Measurements from ENCODE around the gene GREB1L. TPM values are rescaled to one million over a fixed set of nuclear protein-coding genes. Genes with fewer than 3 reads are reported as not detected.

Gene GREB1L
- total and polyA plus RNA-seq, 11 donors, result 4.0 to 21.5 (median 9.0) TPM

GRCh38 chr18:21196426-21196825 lies 45.6 kb upstream of the GREB1L start:
- ATAC-seq, result no peak
- WGBS, 4 donors, result 74 to 85% (median 76%) methylated on average over 1 of the region's 1 CpG
- Histone ChIP-seq H3K9me3 (no peaks in the 10 kb centered on the region), H3K27ac (no peak overlapping the region), H3K27me3 (peaks cover 0 to 14% (median 0%) of the 10 kb centered on the region in 9 donors), H3K4me3 (no peak overlapping the region), H3K4me1 (no peaks in the 10 kb centered on the region), H3K36me3 (no peaks in the 10 kb centered on the region)
- intact Hi-C loops (cut with DNase I), result loop anchor here (2.0 to 10.0 kb wide), 9 partner anchors 41 to 761 kb away; partner anchors contain the start of gene ESCO1 (in 2 of the 10)
- DNase-seq, result no peak
- TF ChIP-seq POLR2A (IDR thresholded peaks at IDR 0.05), result no peak
- no peak for TF ChIP-seq CTCF (IDR thresholded peaks at IDR 0.05)

GRCh38 chr18:21203126-21203525 lies 38.9 kb upstream of the GREB1L start:
- intact Hi-C loops (cut with DNase I), result no loop called here
- no peaks in the 10 kb centered on the region for H3K4me1 ChIP-seq
- no peaks in the 10 kb centered on the region for H3K9me3 ChIP-seq
- TF ChIP-seq POLR2A (IDR thresholded peaks at IDR 0.05) (no peak), CTCF (IDR thresholded peaks at IDR 0.05) (no peak)
- ATAC-seq (no peak), DNase-seq (no peak)
- no peak overlapping the region for H3K27ac ChIP-seq
- no peak overlapping the region for H3K4me3 ChIP-seq
- WGBS, 4 donors, result 89 to 96% (median 93%) methylated on average over 7 of the region's 7 CpGs
- H3K36me3 ChIP-seq, result no peaks in the 10 kb centered on the region
- peaks cover 0 to 11% (median 0%) of the 10 kb centered on the region in 9 donors for H3K27me3 ChIP-seq

GRCh38 chr18:21203542-21204241 lies 38.3 kb upstream of the GREB1L start:
- no peak for TF ChIP-seq POLR2A (IDR thresholded peaks at IDR 0.05)
- TF ChIP-seq CTCF (IDR thresholded peaks at IDR 0.05), result no peak
- DNase-seq (no peak), ATAC-seq (no peak)
- Histone ChIP-seq H3K4me3 (no peak overlapping the region), H3K36me3 (no peaks in the 10 kb centered on the region), H3K27ac (no peak overlapping the region), H3K9me3 (no peaks in the 10 kb centered on the region), H3K27me3 (peaks cover 0 to 8% (median 0%) of the 10 kb centered on the region in 9 donors), H3K4me1 (no peaks in the 10 kb centered on the region)
- WGBS, 4 donors, result 83 to 91% (median 87%) methylated on average over 11 of the region's 11 CpGs
- intact Hi-C loops (cut with DNase I), result no loop called here

GRCh38 chr18:21205695-21206094 lies 36.3 kb upstream of the GREB1L start:
- TF ChIP-seq POLR2A (IDR thresholded peaks at IDR 0.05) (no peak), CTCF (IDR thresholded peaks at IDR 0.05) (no peak)
- intact Hi-C loops (cut with DNase I), result loop anchor here in 1 of 10 donors (5.0 kb wide), 1 partner anchor 227 kb away; no protein-coding TSS in a partner anchor
- 54 to 67% (median 62%) methylated on average over 4 of the region's 4 CpGs for WGBS, 4 donors
- Histone ChIP-seq H3K4me1 (no peaks in the 10 kb centered on the region), H3K4me3 (no peak overlapping the region), H3K27ac (no peak overlapping the region), H3K9me3 (no peaks in the 10 kb centered on the region), H3K27me3 (peaks cover 0 to under 1% (median 0%) of the 10 kb centered on the region in 9 donors), H3K36me3 (no peaks in the 10 kb centered on the region)
- ATAC-seq, result no peak
- no peak for DNase-seq
